ENCODE data around the gene COX5A.
"Not testable (repeated sequence)": the region's sequence is repeated elsewhere in the genome, so short reads cannot be mapped to it uniquely, and the experiment has no call there.

The COX5A gene

DNA sequence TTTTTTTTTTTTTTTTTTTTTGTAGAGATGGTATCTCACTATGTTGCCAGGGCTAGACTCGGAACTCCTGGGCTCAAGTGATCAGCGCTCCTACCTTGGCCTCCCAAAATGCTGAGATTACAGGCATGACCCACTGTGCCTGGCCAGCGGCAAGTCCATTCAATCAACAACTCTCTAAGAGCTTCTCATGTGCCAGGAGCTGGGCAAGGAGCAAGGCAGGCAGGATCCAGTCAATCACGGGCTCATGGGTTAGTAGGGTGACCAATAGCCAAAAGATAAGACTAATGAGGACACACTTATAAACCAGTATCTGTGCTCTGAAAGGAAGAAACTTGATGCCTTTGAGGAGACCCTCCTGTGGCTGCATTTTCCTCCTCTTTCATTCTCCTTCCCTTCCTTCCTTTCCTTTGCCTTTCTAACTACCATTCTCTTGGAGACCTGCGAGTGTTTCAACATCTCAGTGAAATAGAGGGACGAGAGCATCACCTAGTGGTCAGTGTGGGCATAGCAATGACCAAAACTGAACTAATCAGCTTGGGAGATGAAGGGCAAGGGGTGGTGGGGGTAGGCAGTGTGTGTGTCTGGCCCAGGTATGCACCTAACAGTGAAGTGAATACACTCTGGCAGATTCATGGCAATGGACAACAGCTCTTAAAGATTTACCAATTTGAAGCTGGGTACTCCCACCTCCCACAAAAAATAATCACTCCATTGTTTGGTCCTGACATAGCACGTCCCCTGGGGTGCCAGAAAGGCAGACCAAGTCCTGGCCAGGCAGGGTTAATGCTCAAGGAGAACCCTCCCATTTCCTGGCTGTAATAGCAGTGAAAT, 12.4 kb upstream of the COX5A start:
- Histone ChIP-seq H3K4me3 (ENCODE audit: low read length) (no peak overlapping the region), H3K27ac (ENCODE audit: low read depth, low read length) (no peak overlapping the region), H3K4me1 (ENCODE audit: control insufficient read depth, insufficient read depth, low read length) (no peaks in the 10 kb centered on the region), H3K9ac (ENCODE audit: low read length) (no peak overlapping the region), H3K27me3 (ENCODE audit: control insufficient read depth, insufficient read depth, low read length) (peaks cover 7% of the 10 kb centered on the region), H3K36me3 (ENCODE audit: control insufficient read depth, insufficient read depth, low read length) (no peaks in the 10 kb centered on the region)

DNA sequence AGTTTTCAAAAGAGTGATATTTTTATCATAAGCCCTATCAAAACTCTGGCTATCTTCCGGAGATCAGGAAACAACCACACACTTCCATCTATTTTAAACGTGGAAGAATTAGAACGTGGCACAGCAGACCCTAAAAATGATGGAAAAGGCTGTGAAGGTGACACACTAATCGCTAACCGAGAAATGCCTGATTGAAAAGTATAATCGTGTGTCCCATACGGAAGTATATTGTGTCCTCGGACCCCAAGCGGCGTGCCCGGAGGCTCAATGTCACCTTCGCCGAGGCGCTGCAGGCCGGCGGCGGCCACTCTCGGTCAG, 642 bp downstream of the COX5A start:
- peaks cover 3% of the 10 kb centered on the region for H3K4me1 ChIP-seq (ENCODE audit: control insufficient read depth, insufficient read depth, low read length)
- peak overlapping the region; percentile 87 for H3K4me3 ChIP-seq (ENCODE audit: low read length)
- H3K27me3 ChIP-seq (ENCODE audit: control insufficient read depth, insufficient read depth, low read length), result no peaks in the 10 kb centered on the region
- no peaks in the 10 kb centered on the region for H3K36me3 ChIP-seq (ENCODE audit: control insufficient read depth, insufficient read depth, low read length)
- peak overlapping the region; percentile 70 for H3K9ac ChIP-seq (ENCODE audit: low read length)
- H3K27ac ChIP-seq (ENCODE audit: low read depth, low read length), result peak overlapping the region; percentile 93

DNA sequence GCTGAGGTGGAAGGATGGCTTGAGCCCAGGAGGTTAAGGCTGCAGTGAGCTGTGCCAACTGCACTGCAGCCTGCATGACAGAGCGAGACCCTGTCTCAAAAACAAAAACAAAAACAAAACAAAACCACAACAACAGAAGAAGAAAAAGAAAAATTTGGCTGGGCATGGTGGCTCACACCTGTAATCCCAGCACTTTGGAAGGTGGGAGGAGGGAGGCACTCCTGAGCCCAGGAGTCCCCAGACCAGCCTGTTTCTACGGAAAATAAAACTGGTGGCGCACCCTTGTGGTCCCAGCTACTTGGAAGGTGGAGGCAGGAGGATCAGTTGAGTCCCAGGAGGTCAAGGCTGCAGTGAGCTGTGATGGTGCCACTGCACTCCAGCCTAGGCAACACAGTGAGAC, 2.7 kb downstream of the COX5A start:
- H3K4me3 ChIP-seq (ENCODE audit: low read length); H3K27me3 ChIP-seq (ENCODE audit: control insufficient read depth, insufficient read depth, low read length); H3K36me3 ChIP-seq (ENCODE audit: control insufficient read depth, insufficient read depth, low read length); H3K4me1 ChIP-seq (ENCODE audit: control insufficient read depth, insufficient read depth, low read length); H3K27ac ChIP-seq (ENCODE audit: low read depth, low read length); H3K9ac ChIP-seq (ENCODE audit: low read length): not testable (repeated sequence)

DNA sequence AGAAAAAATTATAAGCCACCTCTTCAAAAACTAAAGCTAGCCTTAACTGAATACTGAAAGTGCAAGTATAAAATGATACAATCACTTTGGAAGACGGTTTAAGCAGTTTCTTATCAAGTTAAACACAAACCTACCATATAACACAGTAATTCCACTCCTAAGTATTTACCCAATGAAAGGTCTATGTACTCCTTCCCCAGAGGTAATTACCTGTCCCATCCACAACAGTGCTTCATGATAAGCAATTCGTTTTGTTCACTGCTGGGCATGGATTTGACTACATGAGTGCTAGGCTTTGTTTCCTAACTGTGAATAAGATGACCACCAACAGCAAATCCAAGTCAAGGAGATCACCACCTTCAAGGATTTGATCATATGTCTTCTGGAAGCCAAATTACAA, 4.3 kb downstream of the COX5A start:
- Histone ChIP-seq H3K4me1 (ENCODE audit: control insufficient read depth, insufficient read depth, low read length) (peaks cover 3% of the 10 kb centered on the region), H3K27ac (ENCODE audit: low read depth, low read length) (no peak overlapping the region)

GRCh38 chr15:74928771-74929198, 9.1 kb downstream of the COX5A start:
- Histone ChIP-seq H3K27me3 (ENCODE audit: control insufficient read depth, insufficient read depth, low read length) (no peaks in the 10 kb centered on the region), H3K9ac (ENCODE audit: low read length) (no peak overlapping the region), H3K4me1 (ENCODE audit: control insufficient read depth, insufficient read depth, low read length) (no peaks in the 10 kb centered on the region), H3K4me3 (ENCODE audit: low read length) (no peak overlapping the region), H3K27ac (ENCODE audit: low read depth, low read length) (no peak overlapping the region), H3K36me3 (ENCODE audit: control insufficient read depth, insufficient read depth, low read length) (peaks cover 14% of the 10 kb centered on the region)

More for the DNA sequence above, 4.3 kb downstream of the COX5A start:
- peaks cover 10% of the 10 kb centered on the region for H3K36me3 ChIP-seq (ENCODE audit: control insufficient read depth, insufficient read depth, low read length)
- no peak overlapping the region for H3K9ac ChIP-seq (ENCODE audit: low read length)
- H3K27me3 ChIP-seq (ENCODE audit: control insufficient read depth, insufficient read depth, low read length), result no peaks in the 10 kb centered on the region
- H3K4me3 ChIP-seq (ENCODE audit: low read length), result no peak overlapping the region

DNA sequence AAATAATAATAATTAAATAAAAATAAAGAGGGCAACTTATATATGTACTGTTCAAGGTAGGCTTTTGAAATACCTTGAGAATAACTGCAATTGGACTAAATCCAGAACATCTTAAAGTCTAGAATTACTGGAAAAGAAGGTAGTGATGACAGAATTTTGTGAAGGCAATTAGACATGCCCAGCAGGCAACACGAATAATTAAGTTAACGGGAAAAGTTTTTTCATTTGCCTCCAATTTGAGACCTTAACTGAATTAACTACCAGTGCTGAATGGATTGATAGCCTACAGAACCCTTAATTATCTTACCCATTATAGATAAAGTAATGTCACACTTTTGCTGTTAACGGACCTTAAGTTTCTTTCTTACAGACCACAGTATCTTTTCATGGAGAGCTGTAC, 13.3 kb downstream of the COX5A start:
- Histone ChIP-seq H3K27ac (ENCODE audit: low read depth, low read length) (no peak overlapping the region), H3K4me1 (ENCODE audit: control insufficient read depth, insufficient read depth, low read length) (no peaks in the 10 kb centered on the region), H3K4me3 (ENCODE audit: low read length) (no peak overlapping the region), H3K9ac (ENCODE audit: low read length) (no peak overlapping the region), H3K36me3 (ENCODE audit: control insufficient read depth, insufficient read depth, low read length) (peaks cover 13% of the 10 kb centered on the region), H3K27me3 (ENCODE audit: control insufficient read depth, insufficient read depth, low read length) (no peaks in the 10 kb centered on the region)

DNA sequence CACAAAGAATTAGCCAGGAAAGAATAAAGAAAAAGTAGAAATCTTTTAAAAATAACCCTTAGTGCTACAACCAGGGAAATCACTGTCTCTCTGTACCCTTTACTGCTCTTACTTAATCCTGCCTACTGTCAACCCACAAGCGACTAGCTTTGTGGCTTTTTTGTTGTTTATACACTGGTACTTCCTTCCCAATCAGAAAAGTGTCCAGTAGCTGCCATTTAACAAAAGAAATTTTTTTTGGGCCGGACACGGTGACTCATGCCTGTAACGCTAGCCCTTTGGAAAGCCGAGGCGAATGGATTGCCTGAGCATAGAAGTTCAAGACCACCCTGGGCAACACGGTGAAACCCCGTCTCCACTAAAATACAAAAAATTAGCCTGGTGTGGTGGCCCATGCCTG, 17.4 kb downstream of the COX5A start:
- H3K36me3 ChIP-seq (ENCODE audit: control insufficient read depth, insufficient read depth, low read length), result peaks cover 19% of the 10 kb centered on the region
- no peaks in the 10 kb centered on the region for H3K27me3 ChIP-seq (ENCODE audit: control insufficient read depth, insufficient read depth, low read length)
- no peaks in the 10 kb centered on the region for H3K4me1 ChIP-seq (ENCODE audit: control insufficient read depth, insufficient read depth, low read length)
- no peak overlapping the region for H3K9ac ChIP-seq (ENCODE audit: low read length)
- no peak overlapping the region for H3K4me3 ChIP-seq (ENCODE audit: low read length)
- H3K27ac ChIP-seq (ENCODE audit: low read depth, low read length), result no peak overlapping the region

GRCh38 chr15:74917676-74918075, 20.2 kb downstream of the COX5A start:
- Histone ChIP-seq H3K4me3 (ENCODE audit: low read length) (no peak overlapping the region), H3K36me3 (ENCODE audit: control insufficient read depth, insufficient read depth, low read length) (peaks cover 26% of the 10 kb centered on the region), H3K27me3 (ENCODE audit: control insufficient read depth, insufficient read depth, low read length) (no peaks in the 10 kb centered on the region), H3K4me1 (ENCODE audit: control insufficient read depth, insufficient read depth, low read length) (no peaks in the 10 kb centered on the region), H3K9ac (ENCODE audit: low read length) (no peak overlapping the region), H3K27ac (ENCODE audit: low read depth, low read length) (no peak overlapping the region)

GRCh38 chr15:74913799-74914198, 24.1 kb downstream of the COX5A start:
- H3K27me3 ChIP-seq (ENCODE audit: control insufficient read depth, insufficient read depth, low read length), result not testable (repeated sequence)
- peaks cover 16% of the 10 kb centered on the region for H3K36me3 ChIP-seq (ENCODE audit: control insufficient read depth, insufficient read depth, low read length)

DNA sequence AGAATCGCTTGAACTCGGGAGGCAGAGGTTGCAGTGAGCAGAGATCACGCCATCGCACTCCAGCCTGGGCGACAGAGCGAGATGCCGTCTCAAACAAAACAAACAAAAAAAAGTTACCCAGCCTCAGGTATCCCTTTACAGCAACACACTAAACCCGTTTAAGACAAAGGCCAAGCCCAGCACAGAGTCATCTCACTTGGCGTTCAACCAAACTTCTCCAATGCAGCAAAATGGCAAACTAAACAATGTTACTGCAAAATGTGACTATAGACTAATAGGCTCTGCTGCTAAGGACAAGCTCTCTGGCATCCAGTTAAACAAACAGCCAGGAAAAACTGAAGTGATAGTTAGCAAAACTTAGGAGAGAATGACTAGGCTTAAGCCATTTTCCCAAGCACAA, 24.8 kb downstream of the COX5A start:
- Histone ChIP-seq H3K4me1 (ENCODE audit: control insufficient read depth, insufficient read depth, low read length) (no peaks in the 10 kb centered on the region), H3K36me3 (ENCODE audit: control insufficient read depth, insufficient read depth, low read length) (peaks cover 15% of the 10 kb centered on the region), H3K4me3 (ENCODE audit: low read length) (no peak overlapping the region), H3K27me3 (ENCODE audit: control insufficient read depth, insufficient read depth, low read length) (no peaks in the 10 kb centered on the region), H3K9ac (ENCODE audit: low read length) (no peak overlapping the region), H3K27ac (ENCODE audit: low read depth, low read length) (no peak overlapping the region)

More at GRCh38 chr15:74913799-74914198, 24.1 kb downstream of the COX5A start:
- not testable (repeated sequence) for H3K27ac ChIP-seq (ENCODE audit: low read depth, low read length); H3K4me1 ChIP-seq (ENCODE audit: control insufficient read depth, insufficient read depth, low read length); H3K9ac ChIP-seq (ENCODE audit: low read length); H3K4me3 ChIP-seq (ENCODE audit: low read length)

DNA sequence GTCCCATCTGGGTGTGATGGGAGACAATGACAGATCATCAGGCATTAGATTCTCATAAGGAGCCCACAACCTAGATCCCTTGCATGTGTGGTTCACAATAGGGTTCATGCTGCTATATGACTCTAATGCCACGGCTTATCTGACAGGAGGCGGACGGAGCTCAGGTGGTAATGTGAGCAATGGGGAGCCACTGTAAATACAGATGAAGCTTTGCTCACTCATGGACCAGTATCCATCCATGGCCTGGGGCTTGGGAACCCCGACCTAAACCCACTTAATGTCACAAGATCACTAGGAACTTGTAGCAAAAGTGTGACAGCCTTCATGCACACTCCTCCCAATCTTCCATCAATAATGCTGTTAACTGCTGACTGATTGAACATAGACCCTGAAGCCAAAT, 29.2 kb downstream of the COX5A start:
- Histone ChIP-seq H3K4me1 (ENCODE audit: control insufficient read depth, insufficient read depth, low read length) (peaks cover 14% of the 10 kb centered on the region), H3K27ac (ENCODE audit: low read depth, low read length) (no peak overlapping the region), H3K9ac (ENCODE audit: low read length) (no peak overlapping the region), H3K36me3 (ENCODE audit: control insufficient read depth, insufficient read depth, low read length) (peaks cover 12% of the 10 kb centered on the region), H3K4me3 (ENCODE audit: low read length) (no peak overlapping the region), H3K27me3 (ENCODE audit: control insufficient read depth, insufficient read depth, low read length) (no peaks in the 10 kb centered on the region)

GRCh38 chr15:74907163-74907870, 30.6 kb downstream of the COX5A start:
- Histone ChIP-seq H3K4me3 (ENCODE audit: low read length) (peak overlapping the region; percentile 92), H3K4me1 (ENCODE audit: control insufficient read depth, insufficient read depth, low read length) (peaks cover 14% of the 10 kb centered on the region), H3K36me3 (ENCODE audit: control insufficient read depth, insufficient read depth, low read length) (peaks cover 12% of the 10 kb centered on the region), H3K27ac (ENCODE audit: low read depth, low read length) (peak overlapping the region; percentile 90), H3K27me3 (ENCODE audit: control insufficient read depth, insufficient read depth, low read length) (no peaks in the 10 kb centered on the region), H3K9ac (ENCODE audit: low read length) (peak overlapping the region; percentile 82)

Data from rectal smooth muscle tissue (tissue), 1 donor.